A549 (cell line): ENCODE results near the gene SLC22A7.

Source experiments
- BHLHE40 ChIP-seq: IDR thresholded peaks from 2 replicates; pipeline ENCODE4 v1.6.1; 2012; ENCODE audit warnings: low read depth, low read length, inconsistent platforms
- CHD4 ChIP-seq: fragments of 200-600 bp; sonication (generic); IDR thresholded peaks from 2 replicates; pipeline ENCODE4 v1.6.1; 2016; ENCODE audit warnings: antibody characterized with exemption, mild to moderate bottlenecking, borderline replicate concordance
- CTCF ChIP-seq: fragments of >200 bp; sonication (Bioruptor Twin); formaldehyde crosslinking; IDR thresholded peaks from 3 replicates; pipeline ENCODE4 v1.5.1; 2016
- EP300 ChIP-seq, 2 experiments: fragments of >200 bp; sonication (Bioruptor Twin); formaldehyde crosslinking; IDR thresholded peaks; 2 replicates in 1 of 2; 3 replicates in 1 of 2; pipeline ENCODE4 v1.6.1; 2016 to 2017
- ESRRA ChIP-seq: fragments of 150-350 bp; IDR thresholded peaks from 2 replicates; pipeline ENCODE4 v1.6.1; 2014; ENCODE audit warnings: mild to moderate bottlenecking, low read length, borderline replicate concordance
- MAX ChIP-seq: IDR thresholded peaks from 2 replicates; pipeline ENCODE4 v1.6.1; 2012
- MAZ ChIP-seq: fragments of 150-350 bp; IDR thresholded peaks from 2 replicates; pipeline ENCODE4 v1.6.1; 2014; ENCODE audit warnings: antibody characterized with exemption, low read depth, low read length, borderline replicate concordance
- POLR2A ChIP-seq: IDR thresholded peaks from 2 replicates; pipeline ENCODE4 v1.6.1; 2012; ENCODE audit warnings: mild to moderate bottlenecking, low read length
- RCOR1 ChIP-seq: fragments of 150-350 bp; IDR thresholded peaks from 2 replicates; pipeline ENCODE4 v1.6.1; 2014; ENCODE audit warnings: antibody characterized with exemption, low read length, low read depth
- RNF2 ChIP-seq: fragments of 200-600 bp; sonication (generic); IDR thresholded peaks from 2 replicates; pipeline ENCODE4 v1.6.1; 2016; ENCODE audit warnings: low read depth, mild to moderate bottlenecking, antibody characterized with exemption, moderate library complexity, borderline replicate concordance
- ZC3H11A ChIP-seq: fragments of 450-650 bp; IDR thresholded peaks from 2 replicates; pipeline ENCODE4 v1.6.1; 2014; ENCODE audit warnings: antibody characterized with exemption, mild to moderate bottlenecking
- TF ChIP-seq, protein P1 (sequence below): fragments of 150-350 bp; IDR thresholded peaks from 2 replicates; pipeline ENCODE4 v1.6.1; 2014; ENCODE audit warnings: low read depth, mild to moderate bottlenecking, low read length

DNA sequence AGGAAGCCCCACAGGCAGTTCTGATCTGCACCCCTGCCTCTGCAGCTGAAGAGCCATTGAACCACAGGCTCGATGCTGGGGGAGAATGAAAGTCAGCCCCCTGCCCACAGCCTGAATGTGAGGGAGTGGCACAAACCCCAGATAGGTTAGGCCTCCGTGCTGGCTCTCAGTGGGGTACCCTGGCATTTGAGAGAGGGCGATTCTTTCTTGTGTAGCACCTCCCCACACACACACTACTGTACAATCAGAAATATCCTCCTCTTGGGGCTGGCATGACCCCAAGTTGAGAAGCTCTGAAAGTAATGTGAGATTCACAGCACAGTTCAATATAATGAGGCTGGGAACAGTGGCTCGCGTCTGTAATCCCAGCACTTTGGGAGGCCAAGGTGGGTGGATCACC lies 36.9 kb upstream of the SLC22A7 start:
- TF ChIP-seq, protein P1, sequence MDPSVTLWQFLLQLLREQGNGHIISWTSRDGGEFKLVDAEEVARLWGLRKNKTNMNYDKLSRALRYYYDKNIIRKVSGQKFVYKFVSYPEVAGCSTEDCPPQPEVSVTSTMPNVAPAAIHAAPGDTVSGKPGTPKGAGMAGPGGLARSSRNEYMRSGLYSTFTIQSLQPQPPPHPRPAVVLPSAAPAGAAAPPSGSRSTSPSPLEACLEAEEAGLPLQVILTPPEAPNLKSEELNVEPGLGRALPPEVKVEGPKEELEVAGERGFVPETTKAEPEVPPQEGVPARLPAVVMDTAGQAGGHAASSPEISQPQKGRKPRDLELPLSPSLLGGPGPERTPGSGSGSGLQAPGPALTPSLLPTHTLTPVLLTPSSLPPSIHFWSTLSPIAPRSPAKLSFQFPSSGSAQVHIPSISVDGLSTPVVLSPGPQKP: no peak
- no peak for TF ChIP-seq POLR2A
- no peak for TF ChIP-seq ESRRA
- TF ChIP-seq EP300 (IDR thresholded peaks at IDR 0.05): no peak
- no peak for TF ChIP-seq BHLHE40
- no peak for TF ChIP-seq RNF2
- TF ChIP-seq MAX: no peak
- no peak for TF ChIP-seq ZC3H11A
- no peak for TF ChIP-seq CHD4
- no peak for TF ChIP-seq MAZ
- no peak for TF ChIP-seq RCOR1
- TF ChIP-seq CTCF: no peak
